Muscle of arm (tissue), 12 donors: ENCODE data around the gene AK2. TPM values are rescaled to one million over a fixed set of nuclear protein-coding genes. Genes with fewer than 3 reads are reported as not detected.
"Not testable (repeated sequence)": the region's sequence is repeated elsewhere in the genome, so short reads cannot be mapped to it uniquely, and the experiment has no call there.

Source experiments
- DNase-seq: peaks from one replicate; pipeline ENCODE4 v3.0.0-alpha.2; 2013
- polyA plus RNA-seq, 12 donors: library from polyadenylated mRNA; unstranded; fragments of 120-200 nt; gene quantifications; one replicate each; pipeline ENCODE4 v1.2.1, GENCODE V29; 2013; ENCODE audit not compliant: insufficient read length in 12 of 12

Gene AK2
- polyA plus RNA-seq, 12 donors: 99.0 to 163 (median 125) TPM; not detected in 1

DNA sequence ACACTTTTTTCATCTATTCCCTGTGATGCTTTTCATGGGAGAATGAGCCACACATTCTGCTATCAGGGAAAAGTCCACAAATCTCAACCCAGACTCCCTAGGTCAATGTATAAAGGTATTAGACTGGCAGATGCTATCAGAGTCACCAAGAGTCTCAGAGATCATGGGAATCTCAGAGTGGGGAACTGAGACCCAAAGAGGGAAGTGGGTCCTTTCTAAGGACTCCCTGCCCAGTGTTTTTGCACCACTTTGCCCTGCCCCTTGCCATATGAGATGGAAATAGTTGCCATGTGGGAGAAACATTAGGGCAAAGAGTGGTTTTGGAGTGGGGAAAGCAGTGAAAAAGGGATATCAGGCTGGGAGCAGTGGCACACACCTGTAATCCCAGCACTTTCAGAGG is 25.2 kb upstream of the AK2 start:
- DNase-seq: no peak

DNA sequence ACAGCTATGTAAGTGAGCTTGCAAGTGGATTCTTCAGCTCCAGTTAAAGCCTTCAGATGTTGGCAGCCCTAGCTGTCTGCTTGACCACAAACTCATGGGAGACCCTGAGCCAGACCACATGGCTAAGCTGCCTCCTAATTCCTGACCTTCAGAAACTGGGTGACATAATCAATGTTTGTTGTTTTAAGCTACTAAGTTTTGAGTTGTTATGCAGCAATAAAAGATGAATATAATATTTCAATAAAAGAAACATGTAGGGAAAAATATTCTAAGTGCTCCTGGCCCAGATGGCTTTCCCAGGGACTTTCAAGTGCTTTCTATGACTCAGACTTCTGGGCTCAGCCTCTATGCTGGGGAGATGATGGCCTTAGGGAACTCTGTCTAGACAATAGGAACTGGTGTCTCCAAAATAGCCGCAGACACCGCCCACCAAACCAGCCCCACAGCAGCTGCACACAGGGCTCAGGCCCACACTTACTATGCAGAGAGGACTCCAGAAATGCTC is 23.9 kb upstream of the AK2 start:
- peak; percentile 88 for DNase-seq

DNA sequence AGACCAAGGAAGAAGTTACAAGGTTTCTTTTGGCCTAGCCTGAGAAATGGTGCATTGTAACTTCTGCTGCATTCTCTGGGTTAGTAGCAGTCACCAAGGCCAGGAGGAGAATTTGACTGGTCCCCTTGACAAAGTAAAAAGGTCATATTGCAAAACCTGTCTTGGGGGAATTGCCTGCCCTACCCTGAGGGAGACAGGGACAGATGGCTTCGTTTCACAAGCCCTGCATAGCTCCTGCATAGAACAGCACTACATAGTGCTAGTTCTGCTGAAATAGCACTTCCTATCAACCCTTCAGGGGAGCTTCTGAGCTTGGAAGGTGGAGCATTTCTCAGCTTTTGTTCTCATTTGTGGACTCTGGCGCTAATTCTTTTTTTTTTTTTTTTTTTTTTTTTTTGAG is 20.4 kb upstream of the AK2 start:
- DNase-seq: no peak

DNA sequence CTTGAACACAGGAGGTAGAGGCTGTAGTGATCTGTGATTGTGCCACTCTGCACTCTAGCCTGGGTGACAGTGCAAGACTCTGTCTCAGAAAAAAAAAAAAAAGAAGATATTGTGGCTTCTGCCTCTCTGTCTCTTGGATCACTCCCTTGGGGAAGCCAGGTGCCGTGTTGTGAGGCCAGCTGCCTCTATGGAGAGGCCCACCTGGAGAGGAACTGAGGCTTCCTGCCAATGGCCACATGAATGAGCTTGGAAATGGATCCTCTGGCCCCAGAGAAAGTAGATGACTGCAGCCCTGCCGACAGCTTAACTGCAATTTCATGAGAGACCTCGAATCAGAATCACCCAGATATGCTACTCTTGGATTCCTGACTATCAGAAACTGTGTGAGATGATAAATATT is 19.7 kb upstream of the AK2 start:
- DNase-seq: no peak

DNA sequence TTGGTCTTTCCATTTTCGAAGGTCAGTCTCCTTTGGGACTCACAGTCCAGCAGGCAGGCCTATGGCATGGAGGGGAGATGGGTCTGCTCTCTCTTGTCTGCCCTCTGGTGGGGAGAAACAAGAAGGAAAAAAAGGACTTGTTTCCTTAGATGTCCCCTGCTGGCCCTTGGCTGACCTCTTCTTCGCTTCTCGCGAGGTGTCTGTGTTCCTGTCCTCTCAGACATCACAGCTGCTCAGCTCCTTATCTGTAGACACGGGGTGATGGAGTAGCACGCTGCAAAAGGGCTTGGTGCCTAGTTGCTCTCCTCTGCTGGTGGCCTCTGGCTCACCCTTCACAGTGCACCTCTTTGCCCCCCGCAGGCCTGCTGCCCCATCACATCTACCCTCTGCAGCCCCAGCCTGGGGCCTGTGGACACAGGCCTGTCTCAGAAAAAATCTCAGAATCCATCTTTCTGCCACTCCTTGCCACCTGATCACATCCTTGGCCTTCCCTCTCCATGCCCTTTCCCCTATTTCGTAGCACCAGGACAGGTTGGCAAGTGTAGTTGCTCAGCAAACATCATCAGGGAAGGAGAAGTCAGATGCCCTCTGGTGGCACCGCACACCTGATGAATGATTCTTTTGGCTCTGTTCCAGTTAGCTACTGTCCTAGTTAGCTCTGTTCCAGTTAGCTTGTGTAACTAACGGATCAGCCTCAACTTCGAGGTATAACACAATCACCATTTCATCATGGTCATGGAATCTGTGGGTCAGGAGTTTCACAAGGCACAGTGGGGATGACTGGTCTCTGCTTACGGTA is 18.7 kb upstream of the AK2 start:
- peak; percentile 76 for DNase-seq

DNA sequence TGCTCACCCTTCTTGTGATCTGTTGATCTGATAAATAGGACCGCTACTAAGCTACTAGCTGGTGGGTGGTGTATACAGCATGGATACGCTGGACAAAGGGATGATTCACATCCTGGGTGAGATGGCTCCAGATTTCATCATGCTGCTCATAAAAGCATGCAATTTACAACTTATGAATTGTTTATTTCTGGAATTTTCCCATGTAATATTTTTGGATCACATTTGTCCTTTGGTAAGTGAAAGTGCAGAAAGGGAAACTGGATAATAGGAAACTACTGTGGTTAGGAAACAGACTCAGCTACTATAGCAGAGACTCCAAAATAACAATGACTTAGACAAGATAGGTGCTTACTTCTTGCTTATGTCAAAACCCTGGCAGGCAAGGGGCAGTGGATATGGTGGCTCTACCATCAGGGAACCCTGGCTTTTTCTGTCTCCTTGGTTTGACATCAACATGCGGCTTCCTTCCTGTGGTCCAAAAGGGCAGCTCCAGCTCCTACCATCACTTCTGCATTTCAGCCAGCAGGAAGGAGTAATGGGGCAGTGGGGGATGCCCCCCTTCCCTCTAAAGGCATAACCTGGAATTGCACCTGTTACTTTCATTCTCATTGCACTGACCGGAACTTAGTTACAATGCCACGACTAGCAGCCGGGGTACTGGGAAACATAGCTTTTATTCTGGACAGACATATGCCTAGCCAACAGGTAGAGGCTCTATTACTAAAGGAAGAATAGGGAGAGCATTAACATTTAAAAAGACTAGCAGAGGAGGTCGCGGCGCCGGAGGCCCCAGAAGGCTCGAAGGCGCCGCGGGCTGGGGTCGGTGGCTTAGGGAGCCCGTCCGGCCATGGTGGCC is 13.8 kb upstream of the AK2 start:
- no peak for DNase-seq

DNA sequence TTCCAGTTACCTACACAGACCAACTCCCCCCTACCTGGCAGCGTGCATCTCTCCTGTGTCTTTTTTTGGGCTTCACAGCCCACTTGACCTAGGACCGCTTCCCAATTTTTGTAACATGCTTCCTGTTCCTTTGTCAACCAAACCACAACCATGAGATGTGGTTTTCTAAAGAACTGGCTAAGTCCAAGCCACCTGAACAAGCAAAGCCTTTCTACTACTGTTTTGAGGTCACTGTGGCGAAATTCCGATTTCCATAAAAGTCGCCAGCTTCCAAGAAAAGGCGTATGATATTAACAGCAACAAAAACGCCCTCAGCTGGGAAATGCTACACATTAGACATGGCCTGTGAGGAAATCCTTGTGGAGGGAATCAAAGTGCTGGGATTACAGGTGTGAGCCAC is 12.7 kb upstream of the AK2 start:
- no peak for DNase-seq

DNA sequence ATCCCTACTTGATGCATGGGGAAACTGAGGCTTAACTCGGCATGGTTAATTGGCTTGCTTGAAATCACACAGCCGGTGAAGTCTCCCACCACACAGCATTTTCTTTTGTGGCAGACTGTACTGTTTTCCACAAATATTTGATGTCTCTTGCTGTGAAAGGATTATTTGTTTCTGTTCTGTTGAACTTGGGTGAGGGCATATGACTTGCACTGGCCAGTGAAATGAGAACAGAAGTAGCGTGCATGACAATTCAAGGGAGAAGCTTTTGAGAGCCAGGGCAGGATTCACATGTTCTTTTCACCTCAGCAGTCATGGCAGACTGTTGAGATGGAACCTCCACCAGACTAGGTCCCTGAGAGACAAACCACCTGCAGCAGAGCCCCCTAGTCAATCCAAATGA is 11.7 kb upstream of the AK2 start:
- DNase-seq: no peak

DNA sequence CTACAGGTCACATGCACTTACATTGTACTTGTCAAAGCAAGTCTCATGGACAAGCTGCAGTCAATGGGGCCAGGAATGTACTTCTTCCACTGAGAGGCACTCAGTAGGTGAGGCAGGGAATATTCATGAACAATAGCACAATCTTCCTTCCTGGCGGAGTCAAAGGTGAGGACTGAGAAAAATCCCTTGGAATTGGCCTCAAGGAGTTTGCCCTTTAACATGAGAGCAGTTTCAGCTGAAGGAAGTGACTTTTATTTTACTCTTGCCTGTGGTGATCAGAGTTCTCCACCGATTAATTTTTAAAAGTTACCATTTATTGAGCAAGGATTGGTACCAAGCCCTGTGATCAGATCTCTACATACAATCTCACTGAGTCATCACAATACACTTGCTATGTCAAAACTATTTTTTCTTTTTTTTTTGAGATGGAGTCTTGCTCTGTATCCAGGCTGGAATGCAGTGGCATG is 11.2 kb upstream of the AK2 start:
- DNase-seq: no peak

DNA sequence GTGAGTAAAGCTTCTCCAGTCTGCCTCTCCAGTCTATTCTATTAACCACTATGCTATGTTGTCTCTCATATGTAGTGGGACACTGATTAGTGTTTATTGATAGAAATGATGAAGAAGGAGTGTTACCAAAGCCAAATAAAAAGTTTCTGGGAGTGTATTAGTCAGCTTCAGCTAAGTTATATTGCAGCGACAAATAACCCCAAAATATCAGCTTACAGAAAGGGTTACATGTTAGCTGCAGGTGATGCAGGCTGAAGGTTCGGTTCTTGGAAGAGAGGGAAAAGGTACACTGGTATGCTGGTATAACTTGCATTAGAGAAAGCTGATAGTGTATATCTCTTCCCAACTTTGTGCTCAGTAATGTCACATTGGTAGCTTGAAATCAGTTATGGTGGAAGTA is 10.6 kb upstream of the AK2 start:
- no peak for DNase-seq

DNA sequence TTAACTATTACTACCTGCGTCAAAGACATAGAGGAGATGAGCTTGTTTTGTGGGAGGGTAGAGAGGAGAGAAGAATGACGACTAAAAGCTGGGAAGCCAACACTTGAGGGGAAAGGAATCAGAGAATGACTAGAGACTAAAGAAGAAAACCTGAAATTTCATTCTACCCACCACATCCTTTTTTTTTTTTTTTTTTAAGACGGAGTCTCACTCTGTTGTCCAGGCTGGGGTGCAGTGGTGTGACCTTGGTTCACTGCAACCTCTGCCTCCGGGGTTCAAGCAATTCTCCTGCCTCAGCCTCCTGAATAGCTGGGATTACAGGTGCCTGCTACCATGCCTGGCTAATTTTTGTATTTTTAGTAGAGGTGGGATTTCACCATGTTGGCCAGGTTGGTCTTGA is 9.6 kb upstream of the AK2 start:
- not testable (repeated sequence) for DNase-seq

DNA sequence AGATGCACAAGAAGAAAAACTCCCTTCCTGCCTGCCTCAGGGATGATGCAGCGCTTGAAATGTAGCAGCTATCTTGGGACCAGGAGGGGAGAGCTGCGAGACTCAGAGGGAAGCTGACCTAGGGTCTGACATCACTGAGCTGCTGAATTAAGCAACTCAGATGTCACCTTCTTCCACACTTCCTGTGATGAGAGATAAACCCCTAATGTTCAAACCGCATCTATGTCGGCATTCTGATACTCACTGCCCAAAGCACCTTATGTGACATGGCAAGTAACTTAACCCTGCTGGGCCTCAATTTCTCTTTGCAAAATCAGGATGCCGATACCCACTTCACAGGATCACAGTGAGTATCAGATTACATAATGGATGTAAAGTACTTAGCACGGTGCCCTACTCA is 9.1 kb upstream of the AK2 start:
- no peak for DNase-seq

DNA sequence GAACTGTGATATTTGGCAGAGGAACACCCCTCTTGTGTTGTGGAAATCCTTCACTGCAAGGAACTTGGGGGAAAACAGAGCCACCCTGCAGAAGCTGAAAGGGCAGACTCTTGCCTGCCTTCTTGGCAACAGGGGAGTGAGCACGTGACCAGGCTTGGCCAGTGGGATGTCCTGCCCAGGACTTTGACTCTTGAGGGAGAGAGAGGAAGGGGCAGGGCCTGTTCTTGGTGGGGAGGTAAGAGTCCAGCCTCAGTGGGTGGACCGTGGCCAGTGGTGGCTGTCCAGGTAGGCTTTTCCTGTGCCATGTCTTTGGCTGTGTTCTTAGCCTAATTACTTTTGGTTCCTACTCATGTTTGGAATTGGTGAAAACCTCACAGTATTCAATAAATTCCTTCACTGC is 8.6 kb upstream of the AK2 start:
- DNase-seq: no peak

DNA sequence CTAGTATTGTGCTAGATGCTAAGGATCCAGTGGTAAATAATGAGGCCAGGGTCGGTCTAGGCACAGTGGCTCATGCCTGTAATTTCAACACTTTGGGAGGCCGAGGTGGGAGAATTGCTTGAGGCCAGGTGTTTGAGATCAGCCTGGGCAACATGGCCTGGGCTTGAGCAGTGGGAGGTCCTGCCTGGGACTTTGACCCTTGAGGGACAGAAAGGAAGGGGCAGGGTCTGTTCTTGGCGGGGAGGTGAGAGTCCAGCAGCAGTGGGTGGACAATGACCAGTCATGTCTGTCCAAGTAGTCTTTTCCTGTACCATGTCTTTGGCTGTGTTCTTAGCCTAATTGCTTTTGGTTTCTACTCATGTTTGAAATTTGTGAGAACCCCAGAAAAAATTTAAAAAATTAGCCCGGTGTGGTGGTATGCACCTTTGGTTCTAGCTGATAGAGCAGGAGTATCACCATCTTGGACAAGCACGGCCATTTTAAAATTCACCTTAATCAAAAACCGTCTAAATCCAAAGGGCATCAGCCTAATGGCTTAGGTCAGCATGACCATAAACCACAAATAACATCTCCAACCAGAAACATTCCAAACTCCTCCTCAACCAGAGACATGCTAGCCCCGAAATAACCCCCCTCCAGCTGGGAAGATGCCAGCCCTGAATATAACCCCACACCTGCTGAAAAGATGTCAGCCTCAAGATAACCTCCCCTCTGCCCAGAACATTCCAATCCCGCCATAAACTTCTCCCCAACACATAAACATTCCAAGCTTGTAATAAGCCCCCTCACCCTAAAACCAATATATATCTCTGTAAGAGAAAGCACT is 6.8 kb upstream of the AK2 start:
- no peak for DNase-seq

DNA sequence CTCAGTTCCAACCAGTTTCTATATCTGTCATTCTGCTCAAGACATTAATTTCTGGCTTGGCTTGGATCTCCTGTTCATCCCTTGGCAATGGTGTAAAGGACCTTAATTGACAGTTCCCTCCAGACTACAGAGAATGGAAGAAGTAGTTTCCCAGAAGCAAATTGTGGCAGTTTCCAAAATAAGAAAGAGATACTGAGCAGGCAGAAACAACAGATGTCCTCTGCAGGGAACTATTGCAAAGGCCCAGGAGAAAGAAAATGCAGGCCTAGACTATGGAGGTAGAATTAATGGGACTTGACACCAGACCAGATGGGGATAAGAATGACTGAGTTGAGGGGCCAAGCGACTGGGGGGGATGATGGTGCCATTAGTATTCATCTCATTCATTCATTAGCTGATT is 6.1 kb upstream of the AK2 start:
- DNase-seq: no peak

DNA sequence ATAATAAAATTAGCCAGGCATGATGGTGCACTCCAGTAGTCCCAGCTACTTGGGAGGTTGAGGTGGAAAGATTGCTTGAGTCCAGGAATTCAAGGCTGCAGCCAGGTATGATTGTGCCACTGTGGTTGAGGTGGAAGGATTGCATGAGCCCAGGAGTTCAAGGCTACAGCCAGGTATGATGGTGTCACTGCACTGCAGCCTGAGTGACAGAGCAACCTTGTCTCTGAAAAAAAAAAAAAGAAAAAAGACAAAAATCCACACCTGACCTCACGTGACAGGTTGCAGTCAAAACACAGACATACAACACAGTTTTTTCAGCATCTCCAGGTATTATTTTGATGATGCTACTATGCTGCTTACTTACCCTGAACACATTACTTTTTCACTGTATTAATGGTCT is 4.3 kb upstream of the AK2 start:
- DNase-seq: no peak

DNA sequence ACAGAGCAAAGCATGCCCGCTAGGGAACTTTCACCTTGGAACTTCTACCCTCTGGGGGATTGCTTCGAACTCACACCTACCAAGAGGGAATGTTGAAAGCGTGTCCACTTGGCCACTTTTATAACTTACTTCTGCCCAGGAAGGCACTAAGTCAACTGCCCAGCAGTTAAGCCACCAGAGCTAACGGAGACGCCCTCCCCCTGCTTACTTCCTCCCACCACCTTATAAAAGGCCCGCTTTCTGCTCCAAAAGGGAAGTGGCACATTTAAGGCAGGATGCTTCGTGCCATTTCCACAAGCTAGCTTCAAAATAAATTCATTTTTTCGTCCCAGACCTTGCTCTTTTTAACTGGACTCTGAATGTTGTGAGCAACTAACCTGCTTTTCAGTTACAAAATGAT is 3.2 kb upstream of the AK2 start:
- no peak for DNase-seq

DNA sequence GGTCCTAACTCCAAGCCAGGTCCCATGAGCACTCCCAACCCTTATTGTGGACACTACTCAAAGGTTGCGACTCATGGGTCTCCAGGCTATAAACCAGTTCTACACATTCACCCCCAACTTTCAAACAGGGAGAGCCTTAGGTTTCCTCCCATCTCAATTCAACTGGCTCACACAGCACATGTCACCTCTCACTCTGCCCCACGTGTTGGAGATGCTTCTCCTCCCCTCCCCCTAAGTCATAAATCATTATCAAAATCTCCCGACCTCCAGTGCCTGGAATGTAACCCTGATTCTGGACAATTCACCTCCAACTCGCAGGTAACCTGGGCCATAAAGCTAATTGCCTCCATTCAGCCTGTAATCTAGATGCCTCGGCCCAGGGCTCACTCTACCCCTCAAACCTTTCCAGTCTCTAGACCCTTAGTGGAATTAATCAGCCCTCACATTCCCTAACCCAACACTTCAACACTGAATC is 595 bp downstream of the AK2 start:
- DNase-seq: no peak

DNA sequence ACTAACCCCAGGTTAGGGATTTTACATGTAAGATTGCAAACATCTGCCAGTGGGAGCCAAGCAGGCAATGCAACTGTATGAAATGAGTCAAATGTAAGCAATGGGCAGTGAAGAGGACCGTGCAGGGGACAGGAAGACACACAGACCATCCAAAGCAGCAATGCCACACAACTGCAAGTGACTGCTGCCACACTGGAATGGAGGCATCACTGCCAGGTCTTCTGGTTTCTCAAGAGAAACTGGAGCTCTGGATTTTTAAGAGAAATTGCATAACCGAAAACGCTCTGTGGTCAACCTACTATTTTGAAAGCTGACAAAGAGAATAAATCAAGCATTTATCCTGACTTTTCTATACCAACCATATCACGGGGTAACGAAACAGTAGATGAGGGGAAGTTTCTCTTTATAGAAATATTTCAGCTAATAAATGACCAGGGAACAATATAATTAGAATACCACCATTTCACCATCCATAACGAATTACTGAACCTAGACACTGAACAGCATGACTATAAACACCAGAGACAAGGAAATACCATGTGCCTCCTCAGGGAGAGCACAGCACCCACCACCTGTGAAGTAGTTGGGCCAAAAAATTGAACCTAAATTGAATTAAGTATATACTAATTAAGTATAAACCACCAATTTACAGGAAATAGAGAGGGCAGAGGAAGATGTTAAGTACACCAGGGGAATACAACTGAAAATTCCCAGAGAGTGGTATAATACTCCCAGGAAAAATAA is 4.4 kb downstream of the AK2 start:
- DNase-seq: no peak

DNA sequence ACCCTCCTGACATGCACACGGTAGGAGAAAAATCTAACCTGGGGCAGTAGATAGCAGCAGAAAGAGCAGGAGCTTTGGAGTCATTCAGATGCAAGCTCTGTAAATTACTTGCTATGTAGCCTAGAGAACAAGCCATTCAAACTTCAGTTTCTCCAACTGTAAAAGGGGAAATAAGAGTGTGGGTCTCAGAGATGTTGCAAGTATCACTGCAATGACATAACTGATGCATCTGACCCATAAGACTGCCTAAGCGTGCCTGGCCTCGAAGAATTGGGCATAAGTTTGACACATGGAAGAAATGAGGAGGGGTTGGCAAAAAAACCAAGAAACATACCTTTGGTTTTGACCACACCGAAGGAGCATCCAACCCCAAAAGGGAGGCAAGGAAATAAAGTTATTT is 5.2 kb downstream of the AK2 start:
- DNase-seq: no peak

DNA sequence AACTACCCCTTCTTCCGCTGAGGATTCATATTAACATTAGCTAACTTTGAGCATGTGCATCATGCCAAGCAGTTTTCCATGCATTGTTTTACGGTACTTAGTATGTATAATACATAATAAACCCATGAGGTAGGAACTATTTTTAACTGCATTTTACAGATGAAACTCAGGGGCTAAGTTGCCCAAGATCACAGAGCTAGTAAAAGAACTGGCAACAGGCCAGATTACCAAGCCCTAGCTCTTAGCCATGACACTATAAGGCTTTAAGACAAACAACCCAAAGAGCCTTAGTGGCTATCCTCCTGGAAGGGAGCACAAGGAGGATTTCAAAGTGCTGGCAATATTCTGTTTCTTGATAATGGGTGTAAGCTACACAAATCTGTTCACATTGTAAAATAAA is 6.1 kb downstream of the AK2 start:
- DNase-seq: no peak
